ENCODE measurements around the gene CCNF.

Gene CCNF

DNA sequence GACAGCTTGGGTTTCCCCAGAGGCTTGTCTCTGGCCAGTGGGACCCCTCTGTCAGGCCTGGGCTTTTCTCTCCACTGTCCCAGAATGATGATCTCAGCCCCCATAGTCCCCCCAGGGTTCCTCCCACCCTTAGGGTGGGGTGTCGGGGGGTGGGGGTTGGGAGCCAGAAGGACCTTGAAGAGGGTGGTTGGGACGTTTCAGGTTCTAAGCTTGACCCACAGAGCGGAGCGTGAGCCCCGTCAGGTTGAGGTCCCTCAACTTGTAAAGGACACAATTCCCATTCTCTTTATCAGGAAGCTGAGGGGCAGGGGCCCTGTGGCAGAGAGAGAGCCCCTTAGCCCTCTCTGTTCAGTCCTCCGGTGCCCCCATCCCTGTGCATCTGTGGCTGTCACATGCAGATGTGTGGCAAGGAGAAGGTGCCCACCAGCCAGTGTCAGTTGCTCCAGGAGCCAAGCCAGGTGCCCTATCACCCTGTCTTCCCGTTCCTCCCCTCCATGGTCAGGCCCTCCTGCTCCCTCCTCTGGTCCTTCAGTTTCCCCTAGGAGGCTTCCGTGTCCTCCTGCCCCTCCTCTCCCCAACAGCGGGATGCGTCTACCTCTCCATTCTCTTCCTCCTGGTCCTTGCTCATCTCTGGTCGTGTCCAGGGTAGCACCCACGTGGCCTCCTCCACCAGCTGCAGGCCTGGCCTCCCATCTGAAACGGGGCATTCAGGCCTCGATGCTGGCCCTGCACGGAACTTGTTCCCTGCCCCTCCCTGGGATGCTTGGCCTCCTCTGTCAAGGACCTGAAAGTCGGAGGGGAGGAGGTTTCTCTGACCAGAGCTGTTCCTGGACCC lies 40.4 kb downstream of the CCNF start:
- CTCF ChIA-PET = interaction anchor here (0.8 to 2.1 kb wide), 6 partner anchors 11 to 129 kb away, joined by 4 to 11 read pairs (median 5); partner anchors contain the start of genes ABCA3 and TEDC2
- no peak for DNase-seq (ENCODE audit: extremely low spot score)
- POLR2A ChIA-PET = no interaction called here
- TF ChIP-seq, protein P1, sequence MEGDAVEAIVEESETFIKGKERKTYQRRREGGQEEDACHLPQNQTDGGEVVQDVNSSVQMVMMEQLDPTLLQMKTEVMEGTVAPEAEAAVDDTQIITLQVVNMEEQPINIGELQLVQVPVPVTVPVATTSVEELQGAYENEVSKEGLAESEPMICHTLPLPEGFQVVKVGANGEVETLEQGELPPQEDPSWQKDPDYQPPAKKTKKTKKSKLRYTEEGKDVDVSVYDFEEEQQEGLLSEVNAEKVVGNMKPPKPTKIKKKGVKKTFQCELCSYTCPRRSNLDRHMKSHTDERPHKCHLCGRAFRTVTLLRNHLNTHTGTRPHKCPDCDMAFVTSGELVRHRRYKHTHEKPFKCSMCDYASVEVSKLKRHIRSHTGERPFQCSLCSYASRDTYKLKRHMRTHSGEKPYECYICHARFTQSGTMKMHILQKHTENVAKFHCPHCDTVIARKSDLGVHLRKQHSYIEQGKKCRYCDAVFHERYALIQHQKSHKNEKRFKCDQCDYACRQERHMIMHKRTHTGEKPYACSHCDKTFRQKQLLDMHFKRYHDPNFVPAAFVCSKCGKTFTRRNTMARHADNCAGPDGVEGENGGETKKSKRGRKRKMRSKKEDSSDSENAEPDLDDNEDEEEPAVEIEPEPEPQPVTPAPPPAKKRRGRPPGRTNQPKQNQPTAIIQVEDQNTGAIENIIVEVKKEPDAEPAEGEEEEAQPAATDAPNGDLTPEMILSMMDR (IDR thresholded peaks at IDR 0.05; ENCODE audit: control extremely low read depth, extremely low read depth, low read depth, missing control alignments) = no peak

DNA sequence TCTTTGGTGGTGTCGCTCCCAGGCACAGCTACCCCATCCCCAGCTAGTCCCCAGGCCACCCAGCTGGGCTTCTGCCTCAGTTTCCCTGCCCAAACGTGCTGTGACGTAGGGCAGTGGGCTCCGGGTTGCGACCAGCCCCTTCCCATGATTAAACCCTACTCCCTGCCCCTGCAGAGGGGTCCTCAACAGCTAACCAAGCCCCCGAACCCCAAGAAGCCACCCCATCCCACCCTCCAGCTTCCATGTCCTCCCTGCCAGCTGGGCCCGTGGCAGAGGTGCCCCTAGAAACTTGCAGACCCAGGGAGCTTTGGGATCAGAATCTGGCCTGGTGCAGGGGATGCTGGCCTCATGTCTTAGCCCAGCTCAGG lies 41.0 kb downstream of the CCNF start:
- TF ChIP-seq, protein P1 (IDR thresholded peaks at IDR 0.05; ENCODE audit: control extremely low read depth, extremely low read depth, low read depth, missing control alignments) = no peak
- ChIA-PET CTCF (interaction anchor here (1.2 to 2.1 kb wide), 3 partner anchors 11 to 31 kb away, joined by 3 to 11 read pairs (median 6); partner anchors contain the start of gene TEDC2), POLR2A (no interaction called here)
- DNase-seq (ENCODE audit: extremely low spot score) = no peak

DNA sequence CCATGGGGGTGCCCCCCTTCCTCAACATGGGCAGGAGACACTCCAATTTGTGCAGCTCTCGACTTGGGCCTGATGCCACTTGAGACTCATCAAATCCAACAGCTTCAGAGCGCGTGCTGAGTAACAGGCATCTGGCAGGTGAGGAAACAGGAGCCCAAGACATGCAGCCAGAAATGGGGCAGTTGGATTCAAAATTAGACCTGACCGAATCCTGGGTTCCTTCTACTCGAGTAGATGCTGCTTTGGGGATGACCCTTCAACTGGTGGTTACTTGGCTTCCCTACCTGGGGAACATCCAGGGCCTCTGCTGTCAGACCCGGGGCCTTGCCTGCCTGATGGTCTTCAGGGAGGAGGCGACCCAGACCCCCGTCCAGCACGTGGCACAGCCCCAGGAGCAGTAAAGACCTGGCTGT lies 41.4 kb downstream of the CCNF start:
- TF ChIP-seq, protein P1 (IDR thresholded peaks at IDR 0.05; ENCODE audit: control extremely low read depth, extremely low read depth, low read depth, missing control alignments) = no peak
- POLR2A ChIA-PET = no interaction called here
- DNase-seq (ENCODE audit: extremely low spot score) = no peak
- CTCF ChIA-PET = interaction anchor here (0.7 to 2.1 kb wide), 4 partner anchors 10 to 43 kb away, joined by 3 to 11 read pairs (median 4); partner anchors contain the start of genes ATP6V0C and TEDC2

DNA sequence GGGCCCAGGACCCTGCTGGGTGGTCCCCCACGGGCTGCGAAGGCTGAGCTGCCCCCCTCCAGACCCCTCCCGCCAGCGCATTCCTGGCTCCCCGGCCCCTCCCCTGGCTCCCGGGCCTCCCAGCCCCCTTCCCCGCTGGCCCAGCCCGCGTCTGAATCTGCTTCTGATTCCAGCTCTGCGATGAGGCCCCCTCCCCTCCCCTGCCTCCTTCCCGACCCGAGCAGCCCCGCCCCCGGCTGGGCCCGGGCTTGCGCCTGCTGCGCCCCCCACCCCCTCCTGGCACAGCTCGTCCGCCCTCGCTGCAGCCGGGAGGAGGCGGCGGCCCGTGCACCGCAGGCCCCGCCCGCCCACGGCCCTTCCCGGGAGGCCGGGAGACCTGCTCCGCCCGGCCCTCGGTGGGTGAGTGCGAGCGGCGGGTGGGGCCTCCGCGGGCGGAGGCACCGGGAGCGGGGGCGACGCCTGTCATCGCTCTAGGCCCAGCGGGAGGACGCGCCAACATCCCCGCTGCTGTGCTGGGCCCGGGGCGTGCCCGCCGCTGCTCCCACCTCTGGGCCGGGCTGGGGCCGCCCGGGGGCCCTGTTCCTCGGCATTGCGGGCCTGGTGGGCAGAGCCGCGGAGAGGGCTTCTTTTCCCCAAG lies 41.9 kb downstream of the CCNF start, which contains the start of gene NTN3:
Gene NTN3, plus strand, starts transcription at position 282 of the 637 bp plus-strand sequence. CDS start 405 bp downstream, outside the sequence.
- TF ChIP-seq, protein P1 (IDR thresholded peaks at IDR 0.05; ENCODE audit: control extremely low read depth, extremely low read depth, low read depth, missing control alignments) = no peak
- POLR2A ChIA-PET = no interaction called here
- CTCF ChIA-PET = interaction anchor here (0.7 to 2.1 kb wide), 4 partner anchors 10 to 42 kb away, joined by 3 to 11 read pairs (median 4); partner anchors contain the start of genes ATP6V0C and TEDC2
- DNase-seq (ENCODE audit: extremely low spot score) = no peak

DNA sequence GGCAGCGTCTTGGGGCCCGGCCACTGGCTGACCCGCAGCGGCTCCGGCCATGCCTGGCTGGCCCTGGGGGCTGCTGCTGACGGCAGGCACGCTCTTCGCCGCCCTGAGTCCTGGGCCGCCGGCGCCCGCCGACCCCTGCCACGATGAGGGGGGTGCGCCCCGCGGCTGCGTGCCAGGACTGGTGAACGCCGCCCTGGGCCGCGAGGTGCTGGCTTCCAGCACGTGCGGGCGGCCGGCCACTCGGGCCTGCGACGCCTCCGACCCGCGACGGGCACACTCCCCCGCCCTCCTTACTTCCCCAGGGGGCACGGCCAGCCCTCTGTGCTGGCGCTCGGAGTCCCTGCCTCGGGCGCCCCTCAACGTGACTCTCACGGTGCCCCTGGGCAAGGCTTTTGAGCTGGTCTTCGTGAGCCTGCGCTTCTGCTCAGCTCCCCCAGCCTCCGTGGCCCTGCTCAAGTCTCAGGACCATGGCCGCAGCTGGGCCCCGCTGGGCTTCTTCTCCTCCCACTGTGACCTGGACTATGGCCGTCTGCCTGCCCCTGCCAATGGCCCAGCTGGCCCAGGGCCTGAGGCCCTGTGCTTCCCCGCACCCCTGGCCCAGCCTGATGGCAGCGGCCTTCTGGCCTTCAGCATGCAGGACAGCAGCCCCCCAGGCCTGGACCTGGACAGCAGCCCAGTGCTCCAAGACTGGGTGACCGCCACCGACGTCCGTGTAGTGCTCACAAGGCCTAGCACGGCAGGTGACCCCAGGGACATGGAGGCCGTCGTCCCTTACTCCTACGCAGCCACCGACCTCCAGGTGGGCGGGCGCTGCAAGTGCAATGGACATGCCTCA lies 42.6 kb downstream of the CCNF start:
- POLR2A ChIA-PET = no interaction called here
- TF ChIP-seq, protein P1 (IDR thresholded peaks at IDR 0.05; ENCODE audit: control extremely low read depth, extremely low read depth, low read depth, missing control alignments) = no peak
- no peak for DNase-seq (ENCODE audit: extremely low spot score)
- CTCF ChIA-PET = interaction anchor here (0.7 kb wide), 1 partner anchor 42 kb away, joined by 3 read pairs; the partner anchor contains the start of gene ATP6V0C

DNA sequence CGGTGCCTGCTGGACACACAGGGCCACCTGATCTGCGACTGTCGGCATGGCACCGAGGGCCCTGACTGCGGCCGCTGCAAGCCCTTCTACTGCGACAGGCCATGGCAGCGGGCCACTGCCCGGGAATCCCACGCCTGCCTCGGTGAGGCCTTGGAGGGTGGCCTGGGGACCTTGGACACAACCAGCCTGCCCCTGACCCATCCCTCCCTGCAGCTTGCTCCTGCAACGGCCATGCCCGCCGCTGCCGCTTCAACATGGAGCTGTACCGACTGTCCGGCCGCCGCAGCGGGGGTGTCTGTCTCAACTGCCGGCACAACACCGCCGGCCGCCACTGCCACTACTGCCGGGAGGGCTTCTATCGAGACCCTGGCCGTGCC lies 43.2 kb downstream of the CCNF start:
- no peak for DNase-seq (ENCODE audit: extremely low spot score)
- ChIA-PET CTCF (no interaction called here), POLR2A (no interaction called here)
- TF ChIP-seq, protein P1 (IDR thresholded peaks at IDR 0.05; ENCODE audit: control extremely low read depth, extremely low read depth, low read depth, missing control alignments) = no peak
